OCI-LY1 (cell line): Measurements from ENCODE around the gene ESPL1.

Experiments
- CTCF ChIP-seq: fragments of 200-600 bp; sonication (generic), shearing (Covaris generic); IDR thresholded peaks from 2 replicates; pipeline ENCODE4 v1.5.1; 2017; ENCODE audit warnings: mild to moderate bottlenecking, antibody characterized with exemption, low read length, moderate library complexity, mixed read lengths
- EZH2 ChIP-seq: fragments of 200-600 bp; sonication (generic), shearing (Covaris generic); IDR thresholded peaks from 2 replicates; pipeline ENCODE4 v1.8.0; 2017; ENCODE audit warnings: borderline replicate concordance, mixed run types, mild to moderate bottlenecking, antibody characterized with exemption, low read length, moderate library complexity, mixed read lengths

DNA sequence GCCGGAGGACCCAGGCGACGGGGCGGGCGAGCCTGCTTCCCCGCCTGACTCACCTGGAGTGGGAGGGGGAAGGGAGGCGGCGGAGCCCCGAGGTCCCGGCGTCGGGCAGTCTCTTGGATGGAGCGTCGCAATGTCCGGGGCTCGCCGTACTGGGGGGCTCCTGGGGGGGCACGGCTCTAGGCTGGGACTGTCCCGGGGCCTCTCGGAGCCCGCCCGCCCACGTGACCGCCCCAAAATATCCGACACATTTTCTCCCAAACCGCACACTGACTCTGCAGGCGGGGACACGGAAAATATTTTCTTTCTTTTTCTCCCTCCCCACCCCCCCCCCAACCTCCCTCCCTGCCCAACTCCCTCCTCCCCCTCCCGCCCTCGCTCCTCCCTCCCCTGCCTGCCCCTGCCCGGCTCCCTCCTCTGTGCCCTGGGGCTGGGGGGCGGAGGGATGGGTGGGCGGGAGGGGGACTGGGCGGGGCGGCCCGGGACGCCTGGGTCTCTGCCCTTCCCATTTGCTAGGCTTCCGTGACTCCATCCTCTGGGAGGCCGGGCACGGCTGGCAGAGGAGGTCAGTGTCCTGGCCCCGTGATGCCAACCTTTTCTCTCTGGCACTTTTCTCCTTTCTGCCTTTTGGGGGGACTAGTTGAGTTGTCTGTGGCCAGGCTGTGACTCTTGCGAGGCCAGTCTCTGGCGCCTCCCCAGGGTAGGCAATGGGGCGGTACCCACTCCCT, 36.0 kb upstream of the ESPL1 start, which contains the start of gene RARG:
- TF ChIP-seq CTCF, result no peak
- TF ChIP-seq EZH2, result no peak
